GM13977 (cell line): ENCODE data around the gene RCCD1.

Source experiments
- DNase-seq: peaks from one replicate; pipeline ENCODE4 v3.0.0; 2012; ENCODE audit warnings: low spot score
- in situ Hi-C: fragments of 300-500 bp; cut with MboI; formaldehyde crosslinking; loops from one replicate; pipeline ENCODE4 v1.12.0; 2022; ENCODE audit warnings: low sequenced_read_pairs, low pct_unique_long_range_greater_than_20kb, mixed read lengths, inconsistent platforms; ENCODE audit not compliant: unreplicated experiment
- TF ChIP-seq, protein P1 (sequence below): IDR thresholded peaks from 2 replicates; pipeline ENCODE4 v1.5.1; 2012; ENCODE audit warnings: mild to moderate bottlenecking, control low read depth; ENCODE audit not compliant: insufficient read depth; ENCODE audit errors: extremely low read depth, missing control alignments

Gene RCCD1

DNA sequence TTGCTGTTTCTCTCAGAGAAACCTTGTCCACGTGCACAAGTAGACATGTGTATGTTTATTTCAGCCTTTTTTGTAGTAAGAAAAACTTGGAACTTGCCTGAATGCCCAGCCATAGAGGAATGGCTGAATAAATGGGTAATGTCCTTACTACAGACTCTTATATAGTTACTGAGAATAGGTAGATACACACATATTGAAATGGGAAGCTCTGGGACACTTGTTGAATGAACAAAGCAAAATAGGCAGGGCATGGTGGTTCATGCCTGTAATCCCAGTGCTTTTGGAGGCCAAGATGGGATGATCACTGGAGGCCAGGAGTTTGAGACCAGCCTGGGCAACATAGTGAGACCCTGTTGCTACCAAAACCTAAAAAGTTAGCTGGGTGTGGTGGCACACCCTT lies 17.9 kb upstream of the RCCD1 start:
- in situ Hi-C loops, result no loop called here
- DNase-seq, result no peak
- TF ChIP-seq, protein P1, sequence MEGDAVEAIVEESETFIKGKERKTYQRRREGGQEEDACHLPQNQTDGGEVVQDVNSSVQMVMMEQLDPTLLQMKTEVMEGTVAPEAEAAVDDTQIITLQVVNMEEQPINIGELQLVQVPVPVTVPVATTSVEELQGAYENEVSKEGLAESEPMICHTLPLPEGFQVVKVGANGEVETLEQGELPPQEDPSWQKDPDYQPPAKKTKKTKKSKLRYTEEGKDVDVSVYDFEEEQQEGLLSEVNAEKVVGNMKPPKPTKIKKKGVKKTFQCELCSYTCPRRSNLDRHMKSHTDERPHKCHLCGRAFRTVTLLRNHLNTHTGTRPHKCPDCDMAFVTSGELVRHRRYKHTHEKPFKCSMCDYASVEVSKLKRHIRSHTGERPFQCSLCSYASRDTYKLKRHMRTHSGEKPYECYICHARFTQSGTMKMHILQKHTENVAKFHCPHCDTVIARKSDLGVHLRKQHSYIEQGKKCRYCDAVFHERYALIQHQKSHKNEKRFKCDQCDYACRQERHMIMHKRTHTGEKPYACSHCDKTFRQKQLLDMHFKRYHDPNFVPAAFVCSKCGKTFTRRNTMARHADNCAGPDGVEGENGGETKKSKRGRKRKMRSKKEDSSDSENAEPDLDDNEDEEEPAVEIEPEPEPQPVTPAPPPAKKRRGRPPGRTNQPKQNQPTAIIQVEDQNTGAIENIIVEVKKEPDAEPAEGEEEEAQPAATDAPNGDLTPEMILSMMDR, result no peak

DNA sequence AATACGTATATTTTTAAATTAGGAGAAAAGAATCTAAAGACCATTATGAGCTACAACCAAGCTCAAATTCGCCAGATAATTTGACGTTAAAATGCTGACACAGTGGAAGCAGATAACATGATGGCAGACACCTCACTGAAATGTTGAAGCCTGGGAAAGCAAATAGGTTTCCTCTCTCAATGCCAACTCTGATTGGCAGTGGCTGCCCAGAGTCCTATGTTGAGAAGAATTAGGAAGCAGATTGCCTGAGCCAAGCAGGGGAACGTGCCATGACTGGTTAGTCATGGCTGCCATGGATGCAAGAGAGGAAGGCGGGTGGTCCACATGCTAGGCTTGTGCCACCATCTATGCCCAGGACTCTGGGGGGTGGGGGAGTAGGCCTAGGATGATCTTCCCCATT lies 16.4 kb upstream of the RCCD1 start:
- TF ChIP-seq, protein P1, result no peak
- in situ Hi-C loops, result no loop called here
- no peak for DNase-seq

DNA sequence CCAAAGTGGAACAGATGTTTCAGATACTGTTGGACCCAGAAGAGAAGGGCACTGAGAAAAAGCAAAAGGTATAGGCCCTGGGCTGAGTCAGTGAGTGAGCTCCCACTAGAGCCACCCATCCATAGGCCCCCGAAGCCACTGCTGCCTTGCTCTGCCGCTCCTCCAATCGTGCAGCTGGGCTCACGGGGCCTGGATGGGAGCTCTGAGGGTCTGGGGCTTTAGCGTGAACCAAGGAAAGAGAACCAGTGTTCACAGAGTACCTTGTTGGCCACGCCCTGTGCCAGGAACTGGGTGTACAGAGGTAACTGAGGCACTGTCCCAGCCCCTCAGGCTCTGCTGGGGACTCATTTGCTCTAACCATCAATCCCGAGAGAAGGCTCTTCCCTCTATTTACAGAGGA lies 14.9 kb upstream of the RCCD1 start:
- TF ChIP-seq, protein P1, result no peak
- no peak for DNase-seq
- in situ Hi-C loops, result no loop called here

DNA sequence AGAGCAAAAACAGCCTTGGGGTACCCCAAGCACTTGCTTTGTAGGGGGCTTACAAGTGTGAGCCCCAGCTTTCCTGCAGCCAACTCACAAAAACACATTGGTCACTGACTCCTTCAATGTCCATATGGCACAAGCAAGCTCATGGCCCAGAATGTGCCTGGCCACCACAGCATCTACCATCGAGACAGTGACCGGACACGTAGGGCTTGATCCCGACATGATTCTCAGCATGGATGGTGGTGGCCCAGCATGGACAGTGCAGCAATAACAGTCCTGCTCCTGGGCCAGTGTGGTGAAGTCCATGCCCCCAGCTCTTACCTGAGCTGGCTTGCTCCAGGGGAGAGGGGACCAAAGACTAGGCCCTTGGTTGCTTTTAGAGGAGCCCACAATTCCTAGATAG lies 13.6 kb upstream of the RCCD1 start:
- in situ Hi-C loops, result no loop called here
- TF ChIP-seq, protein P1, result no peak
- no peak for DNase-seq

DNA sequence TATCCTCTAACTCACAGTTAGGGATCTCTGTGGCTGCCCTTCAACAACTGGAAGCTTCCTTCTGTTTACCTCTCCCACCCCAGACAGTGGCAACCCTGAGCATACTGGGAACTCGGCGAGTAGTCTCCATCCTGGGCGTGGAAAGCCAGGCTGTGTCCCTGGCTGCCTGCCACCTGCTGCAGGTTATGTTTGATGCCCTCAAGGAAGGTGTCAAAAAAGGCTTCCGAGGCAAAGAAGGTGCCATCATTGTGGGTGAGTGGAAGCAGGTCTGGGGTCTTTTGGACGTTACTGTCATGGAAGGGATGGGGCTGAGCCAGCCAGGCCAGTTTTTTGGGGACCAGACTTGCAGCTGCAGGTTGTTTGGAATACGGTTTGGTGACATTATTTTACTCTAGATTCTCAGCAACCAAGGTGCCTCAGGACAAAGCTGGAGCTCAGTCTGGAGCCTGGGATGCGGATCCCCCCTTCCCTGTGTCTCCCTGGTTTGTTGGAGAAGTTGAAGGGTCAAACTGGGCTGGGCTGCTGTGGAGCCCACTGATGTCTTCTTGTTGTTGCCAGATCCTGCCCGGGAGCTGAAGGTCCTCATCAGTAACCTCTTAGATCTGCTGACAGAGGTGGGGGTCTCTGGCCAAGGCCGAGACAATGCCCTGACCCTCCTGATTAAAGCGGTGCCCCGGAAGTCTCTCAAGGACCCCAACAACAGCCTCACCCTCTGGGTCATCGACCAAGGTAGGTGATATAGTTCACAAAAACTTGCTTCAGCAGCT lies 12.1 kb upstream of the RCCD1 start:
- TF ChIP-seq, protein P1, result no peak
- no peak for DNase-seq
- in situ Hi-C loops, result no loop called here

DNA sequence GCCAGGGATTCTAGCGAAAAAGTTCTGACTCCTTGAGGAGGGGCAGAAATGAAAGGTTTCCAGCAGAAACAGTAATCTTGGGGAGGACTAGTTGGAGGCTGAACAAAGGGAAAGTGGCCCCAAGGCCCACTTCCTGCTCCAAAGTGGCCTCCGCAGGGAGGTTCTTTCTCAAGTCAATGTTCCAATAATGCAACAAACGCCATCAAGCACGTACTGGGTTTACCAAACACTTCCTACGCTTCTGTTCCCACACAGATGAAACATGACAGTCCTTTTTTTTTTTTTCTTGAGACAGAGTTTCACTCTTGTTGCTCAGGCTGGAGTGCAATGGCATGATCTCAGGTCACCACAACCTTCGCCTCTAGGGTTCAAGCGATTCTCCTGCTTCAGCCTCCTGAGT lies 9.6 kb upstream of the RCCD1 start:
- in situ Hi-C loops, result no loop called here
- TF ChIP-seq, protein P1, result no peak
- DNase-seq, result no peak
